Ascending aorta (tissue), 2 donors: ENCODE measurements around the gene GPSM1. TPM values are rescaled to one million over a fixed set of nuclear protein-coding genes. Genes with fewer than 3 reads are reported as not detected.

ENCODE experiments used
- DNase-seq, 2 donors: peaks; one replicate each; pipeline ENCODE4 v3.0.0-alpha.2; 2019; ENCODE audit warnings: low spot score in 2 of 2
- H3K27ac ChIP-seq, 2 donors: fragments of 200-600 bp; sonication (generic); one replicate each; pipeline ENCODE4 v1.5.1; 2016 to 2017; ENCODE audit warnings: mild to moderate bottlenecking in 1 of 2
- H3K27me3 ChIP-seq: fragments of 200-600 bp; sonication (generic); one replicate; pipeline ENCODE4 v1.5.1; 2017
- H3K36me3 ChIP-seq, 2 donors: fragments of 200-600 bp; sonication (generic); one replicate each; pipeline ENCODE4 v1.5.1; 2016
- H3K4me1 ChIP-seq, 2 donors: fragments of 200-600 bp; sonication (generic); one replicate each; pipeline ENCODE4 v1.5.1; 2016 to 2017; ENCODE audit warnings: mild to moderate bottlenecking in 1 of 2
- H3K4me3 ChIP-seq, 2 donors: fragments of 200-600 bp; sonication (generic); one replicate each; pipeline ENCODE4 v1.5.1; 2016 to 2017; ENCODE audit warnings: mild to moderate bottlenecking in 1 of 2
- H3K9me3 ChIP-seq, 2 donors: fragments of 200-600 bp; sonication (generic); one replicate each; pipeline ENCODE4 v1.5.1; 2016
- CTCF ChIP-seq, 3 experiments: fragments of 200-600 bp in 2 of 3; fragments of 450-650 bp in 1 of 3; sonication (generic) in 2 of 3; IDR thresholded peaks; one replicate each; pipeline ENCODE4 v1.5.1; 2016 to 2019; ENCODE audit warnings: antibody characterized with exemption in 3 of 3, mild to moderate bottlenecking in 1 of 3, moderate library complexity in 1 of 3
- intact Hi-C: fragments of 100-400 bp; cut with DNase I; formaldehyde crosslinking; loops from one replicate; pipeline ENCODE4 v1.15.1; 2023
- total RNA-seq: library from RNA; depleted of rRNA; stranded (reverse); fragments of >200 nt; gene quantifications from one replicate; pipeline ENCODE4 v1.1.0, GENCODE V29; 2016

GPSM1 gene
- total RNA-seq, 1 donor from 2014 or later = 85.1 TPM

GRCh38 chr9:136328622-136329041 is 1.3 kb downstream of the GPSM1 start:
- Histone ChIP-seq H3K27me3 (no peaks in the 10 kb centered on the region), H3K4me3 (peak overlapping the region; percentile 75 to 98), H3K9me3 (no peaks in the 10 kb centered on the region), H3K27ac (peak overlapping the region; percentile 78 to 86), H3K4me1 (peaks cover 21 to 27% of the 10 kb centered on the region in 2 donors), H3K36me3 (no peaks in the 10 kb centered on the region)
- intact Hi-C loops = loop anchor here (5.0 kb wide), 1 partner anchor 74 kb away; the partner anchor contains the start of gene SNAPC4
- DNase-seq = no peak
- TF ChIP-seq CTCF (IDR thresholded peaks at IDR 0.05) = no peak

GRCh38 chr9:136329211-136329627 is 1.9 kb downstream of the GPSM1 start:
- H3K4me3 ChIP-seq = peak overlapping the region in 1 of 2 donors; percentile 98
- H3K36me3 ChIP-seq = no peaks in the 10 kb centered on the region
- H3K4me1 ChIP-seq = peaks cover 21 to 27% of the 10 kb centered on the region in 2 donors
- peak overlapping the region; percentile 78 to 86 for H3K27ac ChIP-seq
- H3K9me3 ChIP-seq = no peaks in the 10 kb centered on the region
- no peak for TF ChIP-seq CTCF (IDR thresholded peaks at IDR 0.05)
- H3K27me3 ChIP-seq = no peaks in the 10 kb centered on the region
- no peak for DNase-seq
- intact Hi-C loops = loop anchor here (5.0 kb wide), 1 partner anchor 73 kb away; the partner anchor contains the start of gene SNAPC4

- intact Hi-C loops = loop anchor here (5.0 kb wide), 1 partner anchor 72 kb away; the partner anchor contains the start of gene SNAPC4
- H3K4me3 ChIP-seq = no peak overlapping the region
- no peaks in the 10 kb centered on the region for H3K27me3 ChIP-seq
- peaks cover 21 to 27% of the 10 kb centered on the region in 2 donors for H3K4me1 ChIP-seq
- peaks cover 0 to 4% of the 10 kb centered on the region in 2 donors for H3K36me3 ChIP-seq
- H3K9me3 ChIP-seq = no peaks in the 10 kb centered on the region
- DNase-seq = no peak
- TF ChIP-seq CTCF (IDR thresholded peaks at IDR 0.05) = no peak
- no peak overlapping the region for H3K27ac ChIP-seq
These were observed 2.5 kb downstream of the GPSM1 start for GRCh38 chr9:136329636-136330405.

- H3K27me3 ChIP-seq = no peaks in the 10 kb centered on the region
- H3K9me3 ChIP-seq = no peaks in the 10 kb centered on the region
- no peak for TF ChIP-seq CTCF (IDR thresholded peaks at IDR 0.05)
- no peak for DNase-seq
- intact Hi-C loops = no loop called here
- H3K27ac ChIP-seq = no peak overlapping the region
- H3K36me3 ChIP-seq = peaks cover 0 to 4% of the 10 kb centered on the region in 2 donors
- H3K4me1 ChIP-seq = peaks cover 21 to 27% of the 10 kb centered on the region in 2 donors
- H3K4me3 ChIP-seq = no peak overlapping the region
These were observed 3.2 kb downstream of the GPSM1 start for GRCh38 chr9:136330406-136330990.

GRCh38 chr9:136331030-136331429 is 3.7 kb downstream of the GPSM1 start:
- no peak overlapping the region for H3K27ac ChIP-seq
- no peak for DNase-seq
- peaks cover 21 to 23% of the 10 kb centered on the region in 2 donors for H3K4me1 ChIP-seq
- H3K9me3 ChIP-seq = no peaks in the 10 kb centered on the region
- no peaks in the 10 kb centered on the region for H3K27me3 ChIP-seq
- peaks cover 0 to 4% of the 10 kb centered on the region in 2 donors for H3K36me3 ChIP-seq
- no peak for TF ChIP-seq CTCF (IDR thresholded peaks at IDR 0.05)
- no peak overlapping the region for H3K4me3 ChIP-seq
- intact Hi-C loops = no loop called here
